Loucy (cell line): ENCODE measurements around the gene LRRK1.

Experiments
- H2AFZ ChIP-seq: fragments of 200-600 bp; sonication (generic); 2 replicates; pipeline ENCODE4 v1.6.0; 2016; ENCODE audit warnings: antibody characterized with exemption, mild to moderate bottlenecking, low read length, moderate library complexity
- H3F3A ChIP-seq: fragments of 200-600 bp; 2 replicates; pipeline ENCODE4 v1.6.0; 2016; ENCODE audit warnings: antibody characterized with exemption, low read depth, mild to moderate bottlenecking
- H3K27me3 ChIP-seq: fragments of 200-600 bp; sonication (generic); 2 replicates; pipeline ENCODE4 v1.6.1; 2014; ENCODE audit warnings: low read length, mild to moderate bottlenecking; ENCODE audit not compliant: insufficient read depth, poor library complexity, severe bottlenecking
- H3K36me3 ChIP-seq: fragments of 200-600 bp; sonication (generic); 2 replicates; pipeline ENCODE4 v1.6.1; 2016; ENCODE audit warnings: low read length; ENCODE audit not compliant: insufficient read depth
- H3K4me1 ChIP-seq: fragments of 200-600 bp; sonication (generic); 2 replicates; pipeline ENCODE4 v1.5.1; 2014; ENCODE audit warnings: low read length, mild to moderate bottlenecking; ENCODE audit not compliant: insufficient read depth, poor library complexity, severe bottlenecking
- H3K4me2 ChIP-seq: fragments of 200-600 bp; sonication (generic); 2 replicates; pipeline ENCODE4 v1.6.0; 2014; ENCODE audit warnings: antibody characterized with exemption, low read length, low read depth, mild to moderate bottlenecking; ENCODE audit not compliant: poor library complexity, severe bottlenecking
- H3K4me3 ChIP-seq: fragments of 200-600 bp; sonication (generic); 2 replicates; pipeline ENCODE4 v1.5.1; 2014; ENCODE audit warnings: low read length, mild to moderate bottlenecking, mixed read lengths; ENCODE audit not compliant: poor library complexity, severe bottlenecking
- H3K79me2 ChIP-seq: fragments of 200-600 bp; sonication (generic); 2 replicates; pipeline ENCODE4 v1.6.1; 2014; ENCODE audit warnings: low read length; ENCODE audit not compliant: insufficient read depth
- H3K9ac ChIP-seq: fragments of 200-600 bp; sonication (generic); 2 replicates; pipeline ENCODE4 v1.6.0; 2014; ENCODE audit warnings: mild to moderate bottlenecking, low read depth, low read length, moderate library complexity; ENCODE audit not compliant: poor library complexity, severe bottlenecking
- H3K9me2 ChIP-seq: fragments of 200-600 bp; sonication (generic); replicated peaks from 2 replicates; pipeline ENCODE4 v1.6.1; 2016; ENCODE audit warnings: low read depth, low read length, mixed read lengths
- H3K9me3 ChIP-seq: fragments of 200-600 bp; sonication (generic); 2 replicates; pipeline ENCODE4 v1.6.1; 2014; ENCODE audit warnings: mild to moderate bottlenecking, antibody characterized with exemption, low read length, low read depth; ENCODE audit not compliant: insufficient read depth
- H4K20me1 ChIP-seq: fragments of 200-600 bp; sonication (generic); 2 replicates; pipeline ENCODE4 v1.6.0; 2014; ENCODE audit warnings: antibody characterized with exemption, low read length, mild to moderate bottlenecking; ENCODE audit not compliant: insufficient read depth, poor library complexity, severe bottlenecking
- CTCF ChIP-seq: fragments of 200-600 bp; sonication (generic); conservative IDR thresholded peaks from 2 replicates; pipeline ENCODE4 v1.5.1; 2014; ENCODE audit warnings: mild to moderate bottlenecking, antibody characterized with exemption, low read length
- EZH2phosphoT487 ChIP-seq: fragments of 200-600 bp; IDR thresholded peaks from 2 replicates; pipeline ENCODE4 v1.6.1; 2018; ENCODE audit warnings: antibody characterized with exemption, mild to moderate bottlenecking, moderate library complexity, borderline replicate concordance

The LRRK1 gene, protein sequence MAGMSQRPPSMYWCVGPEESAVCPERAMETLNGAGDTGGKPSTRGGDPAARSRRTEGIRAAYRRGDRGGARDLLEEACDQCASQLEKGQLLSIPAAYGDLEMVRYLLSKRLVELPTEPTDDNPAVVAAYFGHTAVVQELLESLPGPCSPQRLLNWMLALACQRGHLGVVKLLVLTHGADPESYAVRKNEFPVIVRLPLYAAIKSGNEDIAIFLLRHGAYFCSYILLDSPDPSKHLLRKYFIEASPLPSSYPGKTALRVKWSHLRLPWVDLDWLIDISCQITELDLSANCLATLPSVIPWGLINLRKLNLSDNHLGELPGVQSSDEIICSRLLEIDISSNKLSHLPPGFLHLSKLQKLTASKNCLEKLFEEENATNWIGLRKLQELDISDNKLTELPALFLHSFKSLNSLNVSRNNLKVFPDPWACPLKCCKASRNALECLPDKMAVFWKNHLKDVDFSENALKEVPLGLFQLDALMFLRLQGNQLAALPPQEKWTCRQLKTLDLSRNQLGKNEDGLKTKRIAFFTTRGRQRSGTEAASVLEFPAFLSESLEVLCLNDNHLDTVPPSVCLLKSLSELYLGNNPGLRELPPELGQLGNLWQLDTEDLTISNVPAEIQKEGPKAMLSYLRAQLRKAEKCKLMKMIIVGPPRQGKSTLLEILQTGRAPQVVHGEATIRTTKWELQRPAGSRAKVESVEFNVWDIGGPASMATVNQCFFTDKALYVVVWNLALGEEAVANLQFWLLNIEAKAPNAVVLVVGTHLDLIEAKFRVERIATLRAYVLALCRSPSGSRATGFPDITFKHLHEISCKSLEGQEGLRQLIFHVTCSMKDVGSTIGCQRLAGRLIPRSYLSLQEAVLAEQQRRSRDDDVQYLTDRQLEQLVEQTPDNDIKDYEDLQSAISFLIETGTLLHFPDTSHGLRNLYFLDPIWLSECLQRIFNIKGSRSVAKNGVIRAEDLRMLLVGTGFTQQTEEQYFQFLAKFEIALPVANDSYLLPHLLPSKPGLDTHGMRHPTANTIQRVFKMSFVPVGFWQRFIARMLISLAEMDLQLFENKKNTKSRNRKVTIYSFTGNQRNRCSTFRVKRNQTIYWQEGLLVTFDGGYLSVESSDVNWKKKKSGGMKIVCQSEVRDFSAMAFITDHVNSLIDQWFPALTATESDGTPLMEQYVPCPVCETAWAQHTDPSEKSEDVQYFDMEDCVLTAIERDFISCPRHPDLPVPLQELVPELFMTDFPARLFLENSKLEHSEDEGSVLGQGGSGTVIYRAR (N-terminal part only)

DNA sequence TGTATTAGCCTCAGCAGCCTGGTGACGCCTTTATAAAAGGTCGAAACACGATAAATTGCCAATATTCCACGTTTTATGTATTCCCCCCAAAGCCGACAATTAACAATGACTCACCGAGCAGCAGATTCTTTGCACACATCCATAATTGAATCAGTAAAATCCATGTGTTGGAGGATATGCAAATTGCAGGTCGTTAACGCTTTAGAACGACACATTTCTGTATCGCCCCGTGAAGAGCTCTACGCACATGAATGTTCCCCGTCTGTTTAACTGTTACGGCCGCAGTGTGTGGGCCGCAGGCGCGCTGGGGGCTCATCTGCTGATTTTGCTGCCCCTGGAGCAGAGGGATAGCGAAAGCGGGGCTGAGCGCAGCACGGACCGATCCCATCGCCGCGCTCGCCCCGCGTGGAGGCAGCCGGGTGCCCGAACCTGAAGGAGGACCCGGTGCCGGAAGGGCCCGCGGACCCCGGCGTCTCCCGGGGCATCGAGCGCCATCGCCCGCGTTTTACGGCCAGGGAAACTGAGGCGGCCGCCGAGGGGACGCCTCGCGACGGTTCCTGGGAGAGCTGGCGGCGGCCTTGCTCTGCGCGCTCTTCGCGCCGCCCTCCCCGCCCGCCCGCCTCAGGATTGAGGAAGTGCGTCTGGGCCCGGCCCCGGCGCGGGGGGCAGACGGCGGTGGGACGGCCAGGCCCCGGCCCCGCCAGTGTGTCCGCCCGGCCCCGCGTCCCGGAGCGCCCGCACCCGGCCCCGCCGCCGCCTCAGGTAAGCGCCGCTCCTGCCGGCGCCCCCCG is at the start of gene LRRK1:
Gene LRRK1 (plus strand): TSS at position 668 of the 791 bp plus-strand sequence. CDS start 5,276 bp downstream, outside the sequence.
- Histone ChIP-seq H3K4me1 (no peaks in the 10 kb centered on the region), H3K36me3 (no peaks in the 10 kb centered on the region), H3F3A (no peaks in the 10 kb centered on the region), H2AFZ (no peak within 1 kb of the TSS), H3K27me3 (no peaks in the 10 kb centered on the region), H3K4me3 (no peak within 1 kb of the TSS), H3K79me2 (no peaks in the 10 kb centered on the region), H3K9ac (no peak within 1 kb of the TSS), H3K4me2 (no peak within 1 kb of the TSS), H4K20me1 (no peaks in the 10 kb centered on the region), H3K9me3 (no peaks in the 10 kb centered on the region), H3K9me2 (no peaks in the 10 kb centered on the region)
- no peak for TF ChIP-seq EZH2phosphoT487
- no peak for TF ChIP-seq CTCF

GRCh38 chr15:100873029-100873677 is 46.0 kb upstream of the LRRK1 start:
- H3F3A ChIP-seq, result no peaks in the 10 kb centered on the region
- no peak overlapping the region for H3K4me3 ChIP-seq
- no peaks in the 10 kb centered on the region for H3K4me1 ChIP-seq
- H4K20me1 ChIP-seq, result no peaks in the 10 kb centered on the region
- H3K27me3 ChIP-seq, result no peaks in the 10 kb centered on the region
- TF ChIP-seq CTCF (peak; percentile 96), EZH2phosphoT487 (no peak)
- no peaks in the 10 kb centered on the region for H3K79me2 ChIP-seq
- no peaks in the 10 kb centered on the region for H3K36me3 ChIP-seq
- H3K4me2 ChIP-seq, result no peak overlapping the region
- no peak overlapping the region for H3K9ac ChIP-seq
- H2AFZ ChIP-seq, result peak overlapping the region; percentile 57; the same call in 1 of the 2 replicates
- H3K9me3 ChIP-seq, result no peaks in the 10 kb centered on the region
- no peaks in the 10 kb centered on the region for H3K9me2 ChIP-seq
